Measurements from ENCODE around the gene TMEM164.

DNA sequence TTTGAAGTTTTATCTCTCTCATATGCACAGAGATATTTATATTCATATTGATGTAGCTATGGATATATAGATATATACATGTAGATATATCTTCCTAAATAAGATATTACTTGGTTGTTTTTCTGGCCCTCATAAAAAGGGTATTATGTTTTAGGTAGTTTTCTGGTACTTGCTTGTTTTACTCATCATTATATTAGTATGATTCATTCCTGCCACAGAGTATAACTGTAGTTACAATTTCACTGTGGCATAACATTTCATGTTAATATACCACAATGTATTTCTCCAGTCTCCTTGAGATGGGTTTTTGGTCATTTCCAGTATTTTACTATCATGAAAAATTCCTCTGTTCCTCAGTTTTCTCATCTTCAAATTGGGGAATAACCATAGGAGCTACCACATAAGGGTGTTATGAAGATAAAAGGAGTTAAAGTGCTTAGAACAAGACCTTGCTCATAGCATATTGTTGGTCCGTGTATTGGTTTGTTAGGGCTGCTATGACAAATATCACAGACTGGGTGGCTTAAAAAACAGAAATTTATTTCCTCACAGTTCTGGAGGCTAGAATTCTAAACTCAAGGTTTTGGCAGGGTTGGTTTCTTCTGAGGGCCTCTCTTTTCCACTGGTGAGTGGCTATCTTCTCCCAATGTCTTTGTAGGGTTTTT lies 129.7 kb downstream of the TMEM164 start:
- TF ChIP-seq TAF1 (IDR thresholded peaks at IDR 0.05; ENCODE audit: borderline replicate concordance, insufficient read depth, low read length), result no peak
- no peak for TF ChIP-seq POLR2AphosphoS5 (IDR thresholded peaks at IDR 0.05; ENCODE audit: low read depth, low read length)
- no peak for TF ChIP-seq SIN3A (IDR thresholded peaks at IDR 0.05; ENCODE audit: borderline replicate concordance, insufficient read depth, low read length)

All from PFSK-1 (cell line).